GM18517 (cell line): Measurements from ENCODE around the gene LPCAT1.
"Not testable (repeated sequence)": the region's sequence is repeated elsewhere in the genome, so short reads cannot be mapped to it uniquely, and the experiment has no call there.

Source experiments
- ATAC-seq: cut with Tn5 transposase; IDR thresholded peaks from one replicate; pipeline ENCODE4 v1.9.1; 2021; ENCODE audit warnings: mild to moderate bottlenecking, moderate library complexity; ENCODE audit not compliant: unreplicated experiment

The LPCAT1 gene

DNA sequence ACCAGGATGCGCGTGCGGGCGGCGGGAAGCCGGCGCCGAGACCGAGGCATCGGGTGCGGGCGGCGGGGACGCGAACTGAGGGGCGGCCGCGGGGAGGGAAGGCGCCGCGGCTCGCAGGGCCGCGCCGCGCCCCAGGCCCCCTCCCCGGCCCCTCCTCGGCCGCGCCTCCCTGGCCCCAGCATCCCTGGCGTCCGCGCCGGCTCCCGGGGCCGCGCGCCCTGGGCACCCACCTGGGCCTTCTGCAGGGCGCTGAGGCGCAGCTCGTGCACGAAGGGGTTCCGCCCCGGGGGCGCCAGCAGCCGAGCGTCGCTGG, 324 bp downstream of the LPCAT1 start:
- ATAC-seq = peak; percentile 27

DNA sequence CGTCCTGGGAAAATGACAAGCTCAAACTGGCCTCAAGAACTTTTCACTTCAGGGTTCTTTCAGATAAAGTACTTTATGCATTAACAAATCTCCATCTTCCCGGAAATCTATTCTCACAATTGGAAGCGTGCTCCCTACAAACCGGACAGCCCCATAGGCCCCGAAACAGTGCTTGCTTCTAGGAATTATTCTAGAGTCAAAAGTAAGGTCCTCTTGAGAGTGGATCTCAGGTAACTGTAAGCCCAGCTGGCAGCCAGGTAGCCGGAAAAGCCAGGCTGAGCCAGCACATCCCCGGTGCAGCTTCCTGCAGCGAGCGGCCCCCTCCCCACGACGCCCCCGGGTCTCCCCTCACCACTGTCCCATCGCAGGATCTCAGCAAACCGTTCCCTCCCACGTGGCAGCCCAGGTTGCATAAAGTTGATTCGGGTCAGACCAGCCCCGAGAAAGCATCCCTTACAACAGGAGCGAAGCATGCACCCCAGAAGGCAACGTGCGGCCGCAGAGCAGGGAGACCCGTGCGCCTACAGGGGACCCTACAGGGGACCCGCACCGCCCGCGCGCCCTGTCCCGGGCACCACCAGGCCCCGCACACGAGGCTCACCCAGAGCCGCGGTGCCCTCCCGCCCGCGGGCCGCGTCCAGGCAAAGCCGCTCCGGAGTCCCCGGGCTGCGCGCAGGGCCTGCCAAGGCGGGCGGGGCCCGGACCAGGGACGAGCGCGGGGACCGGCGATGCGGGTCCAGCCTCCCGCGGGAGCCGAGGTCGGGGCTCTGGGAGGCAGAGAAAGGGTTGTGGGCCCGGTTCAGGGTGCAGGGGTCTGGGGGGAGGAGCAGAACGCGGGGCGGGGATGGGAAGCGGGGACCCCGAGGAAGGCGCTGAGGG, 920 bp downstream of the LPCAT1 start:
- no peak for ATAC-seq

DNA sequence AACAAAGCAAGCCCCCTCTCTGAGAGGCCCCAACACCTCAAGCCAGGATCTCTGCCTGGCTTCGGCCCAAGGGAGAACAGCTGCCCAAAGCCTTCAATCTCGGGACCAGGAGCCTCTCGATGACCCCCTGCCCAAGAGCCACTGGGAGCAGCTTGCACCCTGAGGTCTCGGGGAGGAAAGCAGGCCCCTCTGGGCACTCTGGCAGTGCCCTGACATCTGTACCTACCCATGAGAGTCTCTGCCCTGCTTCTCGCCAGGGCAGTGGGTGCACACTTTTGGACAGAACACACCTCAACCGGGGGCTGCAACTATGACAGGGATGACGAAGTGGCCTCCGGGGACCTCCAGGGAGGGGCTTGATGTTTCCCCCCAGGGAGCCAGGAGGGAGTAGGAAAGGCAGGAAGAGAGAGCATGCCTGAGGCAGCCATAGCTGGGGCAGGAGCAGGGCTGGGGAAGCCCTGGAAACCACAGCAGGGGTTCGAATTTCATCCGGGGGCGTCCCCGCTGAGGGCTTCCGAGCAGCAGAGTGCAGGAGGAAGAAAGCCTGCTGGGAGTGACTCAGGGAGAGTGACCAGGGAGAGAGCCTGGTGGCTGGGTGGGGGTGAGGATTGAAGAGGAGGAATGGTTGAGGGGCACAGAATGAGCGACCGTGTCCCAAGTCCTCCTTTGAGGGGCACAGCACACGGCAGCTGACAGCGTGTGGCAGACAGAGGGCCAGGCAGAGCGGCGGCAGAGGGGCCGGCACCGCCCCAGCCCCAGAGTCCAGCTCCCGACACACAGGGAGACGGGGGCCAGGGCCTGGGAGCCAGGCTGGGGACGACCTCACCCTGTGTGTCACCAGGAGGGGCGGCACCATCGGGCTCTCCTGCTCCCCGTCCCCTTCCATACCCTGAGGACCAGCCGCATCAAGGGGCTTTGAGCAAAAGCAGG, 1.8 kb downstream of the LPCAT1 start:
- no peak for ATAC-seq

DNA sequence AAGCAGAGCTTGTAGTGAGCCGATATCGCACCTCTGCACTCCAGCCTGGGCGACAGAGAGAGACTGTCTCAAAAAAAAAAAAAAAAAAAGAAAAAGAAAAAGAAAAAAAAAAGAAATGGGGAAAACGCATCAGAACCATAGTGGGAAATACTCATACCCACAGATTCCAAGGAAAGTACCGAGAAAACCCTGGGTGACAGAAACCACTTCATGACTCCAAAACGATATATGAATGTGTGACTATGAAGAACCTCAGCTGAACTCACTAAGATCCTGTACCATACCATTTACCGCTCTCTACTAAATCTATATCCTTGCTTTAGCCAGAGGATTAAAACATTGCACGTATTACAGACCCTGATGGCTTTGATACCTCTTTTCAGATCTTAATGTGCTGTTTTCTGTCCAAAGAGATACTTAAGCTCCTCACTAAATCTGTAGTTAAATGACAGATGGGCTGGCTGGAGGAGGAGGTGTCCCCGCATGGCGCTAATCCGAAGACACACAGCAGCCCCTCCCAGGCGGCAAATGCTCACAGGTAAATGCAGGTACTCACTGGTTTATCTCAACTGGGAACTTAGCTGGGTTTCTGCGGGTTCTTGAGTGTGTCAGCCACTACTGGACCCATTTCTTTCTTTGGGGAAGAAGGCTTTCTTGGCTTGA, 2.8 kb downstream of the LPCAT1 start:
- no peak for ATAC-seq

DNA sequence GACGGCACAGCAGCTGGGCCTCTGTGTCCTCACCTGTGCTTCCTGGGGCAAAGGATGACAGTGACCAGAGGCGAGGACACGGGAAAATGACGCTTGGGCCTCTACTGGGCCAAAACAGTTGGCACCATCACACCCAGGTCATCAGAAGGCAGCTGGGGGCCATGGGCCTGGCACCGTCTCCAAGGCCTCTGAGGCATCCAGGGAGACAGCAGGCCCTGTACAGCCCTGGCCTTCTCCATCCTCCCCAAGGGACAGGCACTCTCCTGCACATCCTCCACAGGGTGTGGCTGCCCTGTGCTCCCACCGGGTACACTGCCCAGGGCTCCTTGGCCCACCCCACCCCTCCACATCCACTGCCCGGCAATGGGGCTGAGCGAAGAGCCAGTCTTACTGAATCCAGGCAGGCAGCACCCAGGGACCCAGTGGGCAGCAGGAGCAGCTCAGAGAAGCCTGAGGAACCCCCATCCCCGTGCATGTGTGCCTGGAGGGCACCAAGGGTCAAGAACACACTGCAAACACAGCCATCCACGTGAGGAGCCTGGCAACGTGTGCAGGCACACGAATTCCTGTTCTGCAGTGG, 4.0 kb downstream of the LPCAT1 start:
- no peak for ATAC-seq

DNA sequence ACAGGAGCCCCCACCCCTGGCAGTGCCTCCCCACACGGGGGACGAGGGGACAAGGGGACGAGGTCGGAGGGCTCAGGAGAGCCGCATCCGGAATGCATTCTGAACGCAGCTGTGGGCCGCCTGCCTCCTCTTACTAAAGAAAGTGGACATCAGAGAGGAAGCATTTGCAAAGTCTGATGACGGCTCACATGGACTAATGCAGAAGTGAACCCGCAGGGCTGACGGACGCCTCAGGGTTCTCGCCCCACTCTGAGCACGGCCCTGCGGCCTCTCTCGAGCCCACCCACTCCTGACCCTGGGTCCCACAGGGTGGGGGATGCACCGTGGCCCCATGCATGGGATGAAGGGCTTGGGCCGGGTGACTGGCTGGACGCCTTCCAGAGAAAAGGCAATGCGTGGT, 5.9 kb downstream of the LPCAT1 start:
- ATAC-seq = no peak

- no peak for ATAC-seq
Measured at GRCh38 chr5:1516615-1517601, 6.9 kb downstream of the LPCAT1 start.

DNA sequence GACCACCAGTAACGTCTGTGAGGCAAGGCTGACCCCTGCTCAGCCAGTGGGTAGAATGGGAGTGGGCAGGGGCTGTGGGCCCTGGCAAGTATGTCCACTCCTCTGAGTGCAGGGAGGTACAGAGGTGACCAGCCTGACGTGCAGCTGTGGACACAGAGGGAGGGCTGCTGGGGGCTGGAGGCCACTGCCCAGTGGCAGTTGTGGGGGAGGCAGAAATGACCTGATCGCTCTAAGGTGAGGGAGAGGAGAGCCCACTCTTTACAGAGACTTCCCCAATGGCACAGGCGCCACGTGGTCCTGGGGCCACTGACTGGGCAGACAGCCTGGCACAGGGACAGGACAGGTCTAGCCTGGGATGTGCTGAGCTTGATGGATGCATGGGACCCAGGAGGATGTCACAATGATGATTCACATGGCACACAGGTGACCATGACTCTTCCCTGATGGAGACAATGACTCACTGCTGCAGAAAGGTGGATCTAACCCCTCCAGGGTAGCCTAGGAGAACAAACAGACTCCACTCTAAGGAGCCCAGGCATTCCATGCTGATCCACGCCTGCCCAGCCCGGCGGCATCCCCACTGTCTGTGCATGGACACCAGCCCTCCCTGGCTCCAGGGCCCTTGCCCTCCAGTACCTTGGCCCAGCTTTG, 7.7 kb downstream of the LPCAT1 start:
- no peak for ATAC-seq

DNA sequence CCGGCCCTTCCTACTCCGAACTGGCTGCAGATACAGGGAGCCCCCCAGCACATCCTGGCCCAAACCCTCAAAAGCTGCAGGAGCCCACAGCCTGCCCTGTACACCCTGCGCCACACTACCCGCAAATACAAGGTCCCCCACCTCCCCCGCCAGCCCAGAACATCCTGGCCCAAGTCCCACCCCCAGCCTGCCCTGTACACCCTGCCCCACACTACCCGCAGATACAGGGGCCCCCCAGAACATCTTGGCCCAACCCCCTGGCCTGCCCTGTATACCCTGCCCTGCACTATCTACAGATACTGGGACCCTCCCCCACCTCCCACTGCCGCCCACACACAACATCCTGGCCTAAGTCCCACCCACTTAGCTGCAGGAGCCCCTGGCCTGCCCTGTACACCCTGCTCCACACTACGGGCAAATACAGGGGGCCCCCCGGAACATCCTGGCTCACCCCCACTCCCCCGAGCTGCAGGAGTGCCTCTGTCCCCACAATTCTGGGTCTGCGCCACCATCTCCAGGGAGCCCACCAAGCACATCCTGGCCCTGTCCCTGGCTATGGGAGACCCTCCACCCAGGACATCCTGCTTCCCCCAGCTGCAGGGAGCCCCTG, 8.3 kb downstream of the LPCAT1 start:
- ATAC-seq = no peak

- not testable (repeated sequence) for ATAC-seq
Measured at GRCh38 chr5:1514819-1515310, 8.9 kb downstream of the LPCAT1 start.

DNA sequence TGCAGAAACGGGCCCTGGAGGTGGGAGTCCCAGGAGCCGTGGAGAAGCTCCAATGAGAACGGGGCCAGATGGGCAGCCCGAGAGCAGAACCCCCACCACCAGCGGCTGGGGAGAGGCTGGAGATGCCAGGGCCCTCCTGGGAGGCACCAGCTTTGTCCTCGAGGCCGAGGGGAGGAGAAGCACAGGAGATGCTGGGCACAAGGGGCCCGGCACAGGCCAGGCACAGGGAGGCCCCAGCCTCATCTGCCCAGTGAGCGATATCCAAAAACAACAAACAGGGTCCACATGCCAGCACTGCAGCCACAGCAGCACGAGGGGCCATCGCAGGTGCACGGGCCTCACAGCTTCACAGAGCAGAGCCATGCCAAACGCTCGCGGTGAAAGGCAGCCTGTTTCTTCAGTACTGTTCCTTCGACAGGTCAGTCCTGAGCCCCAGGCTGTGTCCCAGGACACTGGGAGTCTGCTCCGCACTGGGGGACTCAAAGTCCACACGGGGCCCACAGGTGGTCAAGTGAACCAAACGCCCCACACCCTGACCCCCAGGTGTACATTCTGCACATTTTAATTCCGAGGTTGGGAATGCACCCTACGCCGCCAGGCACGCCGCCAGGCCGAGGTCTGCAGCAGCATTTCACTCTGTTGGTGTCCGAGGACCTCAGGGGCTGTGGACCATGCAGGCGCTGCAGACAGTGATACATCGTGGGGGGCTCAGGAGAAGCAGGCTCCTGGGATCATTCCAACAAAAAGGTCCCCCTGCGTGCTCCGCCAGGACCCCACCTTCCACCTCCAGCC, 9.5 kb downstream of the LPCAT1 start:
- ATAC-seq = no peak

- no peak for ATAC-seq
Measured at GRCh38 chr5:1513326-1514026, 10.3 kb downstream of the LPCAT1 start.

DNA sequence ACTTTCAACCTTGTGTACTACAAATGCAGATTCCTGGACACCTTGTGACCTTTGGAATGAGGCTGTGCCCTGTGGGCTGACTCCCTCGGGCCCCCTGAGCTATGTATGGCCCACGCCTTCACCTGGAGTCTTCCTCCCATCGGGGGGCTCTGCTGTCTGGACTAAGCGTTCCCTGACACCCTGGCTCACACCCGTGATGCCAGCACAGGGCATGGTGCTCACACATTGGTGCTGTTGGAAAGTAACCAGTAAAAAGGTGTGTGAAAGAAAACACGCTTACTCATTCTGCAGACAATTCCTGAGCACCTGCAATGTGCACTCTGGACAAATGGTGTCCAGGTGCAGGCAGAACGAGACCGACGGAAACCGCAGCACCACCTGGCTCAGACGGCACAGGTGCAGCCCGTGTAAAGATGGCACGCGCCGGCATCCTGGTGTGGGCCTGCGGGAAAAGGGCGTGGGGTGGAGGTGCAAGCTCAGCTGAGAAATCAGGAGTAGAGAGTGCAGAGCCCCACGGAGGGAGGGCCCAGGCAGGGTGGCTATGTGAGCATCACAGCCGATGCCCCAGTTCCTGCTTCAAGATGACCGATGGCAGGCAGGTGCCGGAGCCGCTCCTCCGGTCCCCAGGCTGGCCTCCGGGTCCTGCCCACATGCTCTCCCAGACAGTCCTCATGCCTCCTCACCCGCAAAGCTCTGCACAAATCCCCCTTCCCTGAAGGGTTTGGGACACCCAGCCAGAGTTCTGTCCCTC, 11.0 kb downstream of the LPCAT1 start:
- no peak for ATAC-seq

DNA sequence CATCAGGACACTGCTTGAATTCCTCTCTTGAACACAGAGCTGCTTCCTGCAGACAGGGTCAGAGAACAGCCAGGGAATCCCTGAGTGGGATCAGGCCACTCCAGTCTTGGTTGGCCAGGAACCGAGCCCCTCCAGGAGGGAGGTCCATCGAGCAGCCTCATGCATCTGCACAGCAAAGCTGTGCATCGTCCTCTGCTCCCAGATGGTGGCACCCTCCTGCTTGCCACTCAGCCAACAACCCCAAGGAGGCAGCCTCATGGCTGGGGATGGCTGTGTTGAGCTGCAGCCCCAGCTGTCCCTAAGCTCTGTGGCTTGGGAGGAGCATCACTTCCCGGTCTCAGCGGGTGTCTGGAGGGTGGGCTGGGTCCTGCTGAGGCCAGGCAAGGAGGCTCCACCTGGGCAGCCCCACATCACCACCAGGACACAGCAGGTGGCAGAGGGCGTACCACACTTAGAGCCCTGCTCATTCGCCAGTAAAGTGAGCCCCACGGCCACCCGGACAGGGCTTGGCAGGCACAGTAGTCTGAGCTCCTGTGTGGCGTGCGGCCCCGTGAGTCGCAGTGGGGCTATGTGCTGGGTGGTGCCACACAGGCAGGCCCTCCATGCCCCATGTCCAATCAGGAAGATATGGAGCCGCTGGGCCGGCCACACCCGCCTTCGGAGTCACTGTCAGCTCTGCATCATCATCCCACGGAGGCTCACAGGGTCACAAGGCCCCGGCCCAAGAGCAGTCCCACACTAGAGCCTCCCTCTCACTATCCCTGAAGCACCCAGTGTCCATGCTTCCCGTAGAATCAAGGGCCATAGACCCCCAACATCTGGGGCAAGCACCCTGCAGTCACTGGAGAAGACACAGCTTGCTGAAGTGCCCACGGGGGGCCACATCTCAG, 11.9 kb downstream of the LPCAT1 start:
- ATAC-seq = no peak

DNA sequence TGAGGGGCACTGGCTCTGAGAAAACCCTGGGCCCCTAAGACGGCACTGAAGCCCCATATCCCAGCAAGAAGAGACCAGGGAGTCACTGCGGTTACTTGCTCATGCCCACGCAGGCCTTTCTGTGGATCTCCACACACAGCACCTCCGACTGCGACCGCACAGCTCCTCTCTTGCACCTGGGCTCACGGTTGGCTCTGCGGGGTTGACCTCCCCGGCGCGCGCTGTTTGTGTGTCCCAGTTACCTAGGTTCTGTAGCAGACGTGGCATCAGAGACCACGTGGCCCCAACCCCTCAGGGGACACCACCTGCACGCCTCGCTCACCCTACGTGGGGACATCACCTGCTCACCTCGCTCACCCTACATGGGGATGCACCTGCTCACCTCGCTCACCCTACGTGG, 12.7 kb downstream of the LPCAT1 start:
- no peak for ATAC-seq

GRCh38 chr5:1510631-1511030, 13.1 kb downstream of the LPCAT1 start:
- no peak for ATAC-seq
